ENCODE results near the gene TMEM240.
"Not testable (repeated sequence)": the region's sequence is repeated elsewhere in the genome, so short reads cannot be mapped to it uniquely, and the experiment has no call there.

The TMEM240 gene

GRCh38 chr1:1562556-1563195, 22.3 kb upstream of the TMEM240 start:
- TF ChIP-seq CTCF (conservative IDR thresholded peaks at IDR 0.05), result no peak
- no peak overlapping the region for H3K27ac ChIP-seq

- H3K27ac ChIP-seq, result no peak overlapping the region
- no peak for TF ChIP-seq CTCF (conservative IDR thresholded peaks at IDR 0.05)
Measured at GRCh38 chr1:1561801-1562470, 21.5 kb upstream of the TMEM240 start.

GRCh38 chr1:1560178-1560577, 19.8 kb upstream of the TMEM240 start:
- no peak for TF ChIP-seq CTCF (conservative IDR thresholded peaks at IDR 0.05)
- H3K27ac ChIP-seq, result peak overlapping the region; percentile 56; the same call in 1 of the 2 replicates

- peak overlapping the region; percentile 56 for H3K27ac ChIP-seq
- no peak for TF ChIP-seq CTCF (conservative IDR thresholded peaks at IDR 0.05)
Measured at GRCh38 chr1:1559066-1559465, 18.6 kb upstream of the TMEM240 start.

GRCh38 chr1:1558591-1558990, 18.2 kb upstream of the TMEM240 start:
- H3K27ac ChIP-seq, result peak overlapping the region; percentile 56
- TF ChIP-seq CTCF (conservative IDR thresholded peaks at IDR 0.05), result no peak

GRCh38 chr1:1557688-1558087, 17.3 kb upstream of the TMEM240 start:
- not testable (repeated sequence) for H3K27ac ChIP-seq

GRCh38 chr1:1556961-1557360, 16.5 kb upstream of the TMEM240 start:
- H3K27ac ChIP-seq, result not testable (repeated sequence)

- no peak overlapping the region for H3K27ac ChIP-seq
- no peak for TF ChIP-seq CTCF (conservative IDR thresholded peaks at IDR 0.05)
Measured at GRCh38 chr1:1556505-1556904, 16.1 kb upstream of the TMEM240 start.

All from VCaP (cell line).